SU-DHL-6 (cell line): ENCODE measurements around the gene KIDINS220.

Source experiments
- H2AFZ ChIP-seq: fragments of 200-600 bp; sonication (generic); 2 replicates; pipeline ENCODE4 v1.6.1; 2014; ENCODE audit warnings: low read depth, mild to moderate bottlenecking, moderate library complexity, mixed read lengths, antibody characterized with exemption, low read length; ENCODE audit not compliant: severe bottlenecking
- H3F3A ChIP-seq: fragments of 200-600 bp; shearing (Covaris generic); 2 replicates; pipeline ENCODE4 v1.6.0; 2016; ENCODE audit warnings: antibody characterized with exemption, mild to moderate bottlenecking; ENCODE audit not compliant: insufficient read depth
- H3K27ac ChIP-seq: fragments of 200-600 bp; sonication (generic); 2 replicates; pipeline ENCODE4 v1.5.1; 2016; ENCODE audit warnings: low read depth, mild to moderate bottlenecking, low read length, moderate library complexity, mixed read lengths
- H3K27me3 ChIP-seq: fragments of 200-600 bp; sonication (generic), shearing (Covaris generic); 2 replicates; pipeline ENCODE4 v1.6.0; 2014; ENCODE audit warnings: mild to moderate bottlenecking, low read length
- H3K36me3 ChIP-seq: fragments of 200-600 bp; sonication (generic); 2 replicates; pipeline ENCODE4 v1.6.1; 2014; ENCODE audit warnings: mild to moderate bottlenecking, low read length, mixed read lengths
- H3K4me2 ChIP-seq: fragments of 300-600, 200-600 bp; shearing (Covaris generic), sonication (generic); 2 replicates; pipeline ENCODE4 v1.6.0; 2014; ENCODE audit warnings: low read length, low read depth, mild to moderate bottlenecking; ENCODE audit not compliant: poor library complexity, severe bottlenecking
- H3K4me3 ChIP-seq: fragments of 200-600 bp; sonication (generic); 2 replicates; pipeline ENCODE4 v1.5.1; 2014; ENCODE audit warnings: antibody characterized with exemption, low read length, mild to moderate bottlenecking, mixed read lengths; ENCODE audit not compliant: insufficient read depth, poor library complexity, severe bottlenecking
- H3K79me2 ChIP-seq: fragments of 200-600 bp; sonication (generic); 2 replicates; pipeline ENCODE4 v1.6.1; 2014; ENCODE audit warnings: mild to moderate bottlenecking, low read length, moderate library complexity; ENCODE audit not compliant: insufficient read depth
- H3K9ac ChIP-seq: fragments of 200-600 bp; sonication (generic); 2 replicates; pipeline ENCODE4 v1.7.0; 2014; ENCODE audit warnings: mild to moderate bottlenecking, low read length
- H3K9me2 ChIP-seq: fragments of 200-600 bp; sonication (generic); replicated peaks from 2 replicates; pipeline ENCODE4 v1.6.1; 2014; ENCODE audit warnings: low read length; ENCODE audit not compliant: insufficient read depth
- H3K9me3 ChIP-seq: fragments of 200-600 bp; sonication (generic); 2 replicates; pipeline ENCODE4 v1.6.1; 2014; ENCODE audit warnings: low read length, mixed read lengths; ENCODE audit not compliant: insufficient read depth
- H4K20me1 ChIP-seq: fragments of 200-600 bp; sonication (generic); 2 replicates; pipeline ENCODE4 v1.6.1; 2014; ENCODE audit warnings: low read depth, mild to moderate bottlenecking, antibody characterized with exemption, low read length, moderate library complexity, mixed read lengths
- CTCF ChIP-seq: fragments of 200-600 bp; sonication (generic); IDR thresholded peaks from one replicate; pipeline ENCODE4 v1.5.1; 2017; ENCODE audit warnings: antibody characterized with exemption, mild to moderate bottlenecking, low read length, moderate library complexity; ENCODE audit not compliant: insufficient read depth, poor library complexity, severe bottlenecking
- EZH2phosphoT487 ChIP-seq: fragments of 200-600 bp; sonication (generic), shearing (Covaris generic); conservative IDR thresholded peaks from 2 replicates; pipeline ENCODE4 v1.6.1; 2018; ENCODE audit warnings: mild to moderate bottlenecking, antibody characterized with exemption, low read length, moderate library complexity, mixed read lengths

The KIDINS220 gene

DNA sequence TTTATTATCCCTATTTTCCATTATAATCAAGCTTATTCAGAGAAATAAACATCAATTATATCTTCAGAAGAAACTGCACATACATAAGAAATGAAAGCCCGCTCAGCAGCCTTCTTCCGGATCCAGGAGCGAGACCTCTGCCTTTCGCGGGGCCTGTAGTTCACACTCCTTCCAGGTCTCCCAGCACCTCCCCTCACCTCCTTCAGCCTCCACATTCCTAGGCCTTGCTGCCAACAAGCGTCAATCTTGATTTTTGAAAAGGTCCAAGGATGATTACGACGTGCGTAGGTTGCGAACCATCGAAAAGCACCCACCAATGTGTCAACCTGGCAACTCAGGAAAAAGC lies 355 bp upstream of the KIDINS220 start:
- H3K9ac ChIP-seq, result no peak overlapping the region
- no peaks in the 10 kb centered on the region for H3F3A ChIP-seq
- no peaks in the 10 kb centered on the region for H3K79me2 ChIP-seq
- H4K20me1 ChIP-seq, result 0 out of 2 replicates have a peak, but pooled peaks cover 4% of the 10 kb centered on the region
- TF ChIP-seq CTCF (no peak), EZH2phosphoT487 (no peak)
- no peaks in the 10 kb centered on the region for H3K9me3 ChIP-seq
- H3K27ac ChIP-seq, result no peak overlapping the region
- H3K27me3 ChIP-seq, result no peaks in the 10 kb centered on the region
- H3K36me3 ChIP-seq, result no peaks in the 10 kb centered on the region
- no peak overlapping the region for H2AFZ ChIP-seq
- H3K4me2 ChIP-seq, result peak overlapping the region; percentile 89
- H3K9me2 ChIP-seq, result no peaks in the 10 kb centered on the region
- H3K4me3 ChIP-seq, result peak overlapping the region; percentile 87

DNA sequence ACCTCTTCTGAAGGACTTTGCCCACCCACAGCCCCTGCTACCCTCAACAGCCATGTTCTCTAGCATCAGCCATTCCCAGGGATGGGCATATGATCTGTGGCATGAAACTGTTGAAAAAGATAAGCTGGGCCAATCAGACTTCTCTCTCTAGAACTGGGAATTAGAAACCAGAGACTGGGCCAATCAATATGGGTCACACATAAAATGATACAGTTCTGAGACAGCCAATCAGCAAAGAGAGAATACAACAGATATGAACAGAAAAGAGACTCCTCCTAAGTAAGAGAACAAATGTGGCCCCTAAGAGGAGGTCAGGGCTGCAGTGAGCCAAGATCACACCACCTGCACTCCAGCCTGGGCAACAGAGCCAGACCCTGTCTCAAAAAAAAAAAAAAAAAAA lies 2.1 kb downstream of the KIDINS220 start:
- Histone ChIP-seq H3F3A (no peaks in the 10 kb centered on the region), H3K9me3 (no peaks in the 10 kb centered on the region), H3K36me3 (no peaks in the 10 kb centered on the region), H3K9ac (no peak overlapping the region), H4K20me1 (0 out of 2 replicates have a peak, but pooled peaks cover 7% of the 10 kb centered on the region), H2AFZ (no peak overlapping the region), H3K4me2 (no peak overlapping the region), H3K9me2 (no peaks in the 10 kb centered on the region), H3K27me3 (no peaks in the 10 kb centered on the region), H3K27ac (no peak overlapping the region), H3K79me2 (no peaks in the 10 kb centered on the region), H3K4me3 (no peak overlapping the region)
- no peak for TF ChIP-seq CTCF
- no peak for TF ChIP-seq EZH2phosphoT487

DNA sequence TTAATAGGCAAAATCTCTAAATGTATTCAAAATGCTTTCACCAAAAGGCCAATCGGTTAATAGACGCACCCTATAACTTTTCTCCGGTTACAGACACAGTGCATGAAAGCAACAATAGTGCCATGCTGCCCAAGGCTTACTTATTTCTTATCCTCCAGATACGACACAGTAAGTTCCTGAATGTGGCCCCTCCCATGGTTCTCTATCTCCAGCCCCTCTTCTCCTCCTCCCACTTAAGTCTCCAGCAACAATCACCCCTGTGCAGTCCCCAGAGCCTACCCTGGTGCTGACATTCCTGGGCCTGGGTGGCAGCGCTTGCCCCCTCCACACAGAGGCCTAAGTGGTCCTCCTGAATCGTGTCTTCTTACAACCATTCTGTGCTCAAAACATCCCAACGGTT lies 3.6 kb downstream of the KIDINS220 start:
- Histone ChIP-seq H3K79me2 (no peaks in the 10 kb centered on the region), H3K9ac (no peak overlapping the region), H3K9me3 (no peaks in the 10 kb centered on the region), H3K4me2 (no peak overlapping the region), H3K27me3 (no peaks in the 10 kb centered on the region), H3F3A (no peaks in the 10 kb centered on the region), H3K27ac (no peak overlapping the region), H3K36me3 (no peaks in the 10 kb centered on the region), H2AFZ (no peak overlapping the region), H3K4me3 (no peak overlapping the region), H4K20me1 (peaks cover 10% of the 10 kb centered on the region; the same call in 1 of the 2 replicates), H3K9me2 (no peaks in the 10 kb centered on the region)
- TF ChIP-seq EZH2phosphoT487 (no peak), CTCF (no peak)

- Histone ChIP-seq H3F3A (no peaks in the 10 kb centered on the region), H3K4me2 (no peak overlapping the region), H3K27ac (no peak overlapping the region), H4K20me1 (peaks cover 10% of the 10 kb centered on the region; the same call in 1 of the 2 replicates), H3K36me3 (no peaks in the 10 kb centered on the region), H3K9me3 (no peaks in the 10 kb centered on the region), H3K9me2 (no peaks in the 10 kb centered on the region), H3K4me3 (no peak overlapping the region), H3K27me3 (no peaks in the 10 kb centered on the region), H3K9ac (no peak overlapping the region), H3K79me2 (no peaks in the 10 kb centered on the region), H2AFZ (no peak overlapping the region)
- TF ChIP-seq CTCF (no peak), EZH2phosphoT487 (no peak)
Observed at GRCh38 chr2:8831516-8831915, 5.9 kb downstream of the KIDINS220 start.
